ENCODE measurements around the gene SYNGR3. TPM values are rescaled to one million over a fixed set of nuclear protein-coding genes. Genes with fewer than 3 reads are reported as not detected.

The SYNGR3 gene
- total and polyA plus RNA-seq, 12 donors, result 0.15 to 2.5 (median 0.37) TPM; not detected in 2

DNA sequence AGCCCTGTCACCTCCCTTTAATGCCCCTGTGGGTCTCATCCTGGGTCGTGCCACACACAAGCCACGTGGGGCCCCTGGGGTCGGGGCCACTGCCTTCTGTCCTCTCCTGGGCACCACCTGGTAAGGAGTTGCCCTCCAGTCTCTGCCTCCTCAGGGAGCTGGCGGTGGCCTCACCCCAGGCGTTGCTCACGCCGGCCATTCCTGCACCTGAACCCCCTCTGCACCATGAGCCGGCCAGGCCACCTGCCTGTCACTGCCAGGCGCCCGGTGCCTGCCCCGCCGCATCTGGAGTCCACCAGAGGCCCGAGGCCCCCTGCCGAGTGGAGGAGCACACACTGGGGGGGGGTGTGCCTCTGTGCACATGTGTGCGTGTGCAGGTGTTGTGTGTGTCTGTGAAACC is 47.3 kb downstream of the SYNGR3 start:
- TF ChIP-seq, protein P1, sequence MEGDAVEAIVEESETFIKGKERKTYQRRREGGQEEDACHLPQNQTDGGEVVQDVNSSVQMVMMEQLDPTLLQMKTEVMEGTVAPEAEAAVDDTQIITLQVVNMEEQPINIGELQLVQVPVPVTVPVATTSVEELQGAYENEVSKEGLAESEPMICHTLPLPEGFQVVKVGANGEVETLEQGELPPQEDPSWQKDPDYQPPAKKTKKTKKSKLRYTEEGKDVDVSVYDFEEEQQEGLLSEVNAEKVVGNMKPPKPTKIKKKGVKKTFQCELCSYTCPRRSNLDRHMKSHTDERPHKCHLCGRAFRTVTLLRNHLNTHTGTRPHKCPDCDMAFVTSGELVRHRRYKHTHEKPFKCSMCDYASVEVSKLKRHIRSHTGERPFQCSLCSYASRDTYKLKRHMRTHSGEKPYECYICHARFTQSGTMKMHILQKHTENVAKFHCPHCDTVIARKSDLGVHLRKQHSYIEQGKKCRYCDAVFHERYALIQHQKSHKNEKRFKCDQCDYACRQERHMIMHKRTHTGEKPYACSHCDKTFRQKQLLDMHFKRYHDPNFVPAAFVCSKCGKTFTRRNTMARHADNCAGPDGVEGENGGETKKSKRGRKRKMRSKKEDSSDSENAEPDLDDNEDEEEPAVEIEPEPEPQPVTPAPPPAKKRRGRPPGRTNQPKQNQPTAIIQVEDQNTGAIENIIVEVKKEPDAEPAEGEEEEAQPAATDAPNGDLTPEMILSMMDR (IDR thresholded peaks at IDR 0.05), result no peak
- DNase-seq (no peak), ATAC-seq (no peak)
- intact Hi-C loops (cut with DNase I), result loop anchor here in 1 of 10 donors (10.0 kb wide), 1 partner anchor 492 kb away; no protein-coding TSS in a partner anchor
- no peaks in the 10 kb centered on the region for H3K9me3 ChIP-seq
- H3K4me1 ChIP-seq, result peaks cover 57 to 96% (median 93%) of the 10 kb centered on the region in 9 donors
- WGBS, 2 donors, result 76 to 78% methylated on average over 15 of the region's 15 CpGs
- peak overlapping the region in 8 of 10 donors; percentile 52 to 78 (median 63) for H3K4me3 ChIP-seq
- H3K27ac ChIP-seq, result peak overlapping the region; percentile 71 to 96 (median 93)
- no peaks in the 10 kb centered on the region for H3K27me3 ChIP-seq
- peaks cover 0 to 48% (median 11%) of the 10 kb centered on the region in 9 donors for H3K36me3 ChIP-seq

DNA sequence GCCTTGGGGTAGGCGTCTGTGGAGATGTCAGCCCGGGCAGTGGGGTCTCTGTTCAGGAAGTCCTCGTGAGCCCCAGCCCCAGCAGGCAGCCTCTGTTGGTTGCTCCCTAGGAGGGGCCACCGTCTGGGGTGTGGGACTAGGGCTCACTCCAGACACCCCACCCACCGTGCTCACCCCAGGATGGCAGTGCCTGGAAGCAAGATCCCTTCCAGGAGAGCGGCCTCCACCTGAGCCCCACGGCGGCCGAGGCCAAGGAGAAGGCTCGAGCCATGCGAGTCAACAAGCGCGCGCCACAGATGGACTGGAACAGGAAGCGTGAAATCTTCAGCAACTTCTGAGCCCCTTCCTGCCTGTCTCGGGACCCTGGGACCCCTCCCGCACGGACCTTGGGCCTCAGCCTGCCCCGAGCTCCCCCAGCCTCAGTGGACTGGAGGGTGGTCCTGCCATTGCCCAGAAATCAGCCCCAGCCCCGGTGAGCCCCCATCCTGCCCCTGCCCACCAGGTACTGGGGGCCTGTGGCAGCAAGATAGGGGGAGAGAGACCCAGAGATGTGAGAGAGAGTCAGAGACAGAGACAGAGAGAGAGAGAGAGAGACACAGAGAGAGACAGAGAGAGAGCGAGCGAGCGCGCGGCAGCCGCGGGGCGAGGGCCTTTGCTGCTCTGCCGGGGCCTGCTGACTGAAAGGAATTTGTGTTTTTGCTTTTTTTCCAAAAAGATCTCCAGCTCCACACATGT is 48.0 kb downstream of the SYNGR3 start:
- intact Hi-C loops (cut with DNase I), result loop anchor here in 1 of 10 donors (10.0 kb wide), 1 partner anchor 493 kb away; no protein-coding TSS in a partner anchor
- Histone ChIP-seq H3K4me3 (peak overlapping the region in 8 of 10 donors; percentile 52 to 78 (median 63)), H3K27ac (peak overlapping the region; percentile 71 to 96 (median 93)), H3K4me1 (peaks cover 62 to 96% (median 91%) of the 10 kb centered on the region in 9 donors), H3K9me3 (no peaks in the 10 kb centered on the region), H3K36me3 (peaks cover 0 to 48% (median 10%) of the 10 kb centered on the region in 9 donors), H3K27me3 (no peaks in the 10 kb centered on the region)
- TF ChIP-seq, protein P1 (IDR thresholded peaks at IDR 0.05), result no peak
- WGBS, 2 donors, result 63 to 64% methylated on average over 29 of the region's 29 CpGs
- DNase-seq (no peak), ATAC-seq (no peak)

DNA sequence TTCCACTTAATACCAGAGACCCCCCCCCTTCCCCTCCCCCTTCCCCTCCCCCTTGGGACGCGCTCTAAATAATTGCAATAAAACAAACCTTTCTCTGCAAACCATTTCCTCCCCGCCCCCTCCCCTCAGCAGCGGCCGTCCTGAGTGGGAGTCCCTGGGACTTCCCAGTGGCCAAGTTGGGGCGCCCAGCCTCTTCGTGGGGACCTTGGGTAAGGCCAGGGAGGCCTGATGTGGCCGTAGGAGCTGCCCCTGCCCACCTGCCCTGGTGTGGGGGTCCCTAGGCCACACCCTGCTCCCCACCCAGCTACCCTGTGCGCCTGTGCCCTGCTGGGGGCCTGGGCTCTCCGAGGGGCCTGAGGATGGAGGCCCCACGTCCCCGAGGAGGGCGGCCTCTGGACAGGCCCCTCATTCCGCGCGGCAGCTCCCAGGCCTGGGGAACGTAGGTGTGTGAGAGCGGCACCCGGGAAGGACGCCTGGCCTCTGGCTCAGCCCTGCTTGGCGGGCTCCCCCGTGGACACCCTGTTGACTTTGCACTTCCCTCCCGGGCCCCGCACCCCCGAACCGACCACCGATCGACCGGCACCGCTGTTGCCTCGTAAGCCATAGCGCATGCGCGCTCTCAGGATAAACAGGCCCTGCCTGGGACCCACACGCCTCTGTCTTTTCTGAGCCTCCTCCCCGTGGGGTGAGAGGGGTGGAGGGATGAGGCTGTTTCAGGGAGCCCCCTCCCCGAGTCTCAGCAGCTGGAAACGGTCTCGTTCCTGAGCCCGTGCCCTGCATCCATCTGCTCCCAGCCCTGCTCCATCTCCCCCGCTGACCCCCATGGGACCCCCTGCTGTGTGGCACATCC is 48.8 kb downstream of the SYNGR3 start:
- H3K9me3 ChIP-seq, result no peaks in the 10 kb centered on the region
- H3K4me3 ChIP-seq, result peak overlapping the region in 8 of 10 donors; percentile 52 to 78 (median 63)
- DNase-seq (peak in 1 of 2 donors; percentile 66), ATAC-seq (peak in 5 of 8 donors; percentile 5 to 19 (median 11))
- intact Hi-C loops (cut with DNase I), result loop anchor here in 1 of 10 donors (10.0 kb wide), 1 partner anchor 494 kb away; no protein-coding TSS in a partner anchor
- peaks cover 0 to 49% (median 10%) of the 10 kb centered on the region in 9 donors for H3K36me3 ChIP-seq
- 52 to 55% methylated on average over 40 to 41 of the region's 41 CpGs for WGBS, 2 donors
- TF ChIP-seq, protein P1 (IDR thresholded peaks at IDR 0.05), result no peak
- peaks cover 64 to 96% (median 89%) of the 10 kb centered on the region in 9 donors for H3K4me1 ChIP-seq
- H3K27me3 ChIP-seq, result no peaks in the 10 kb centered on the region
- peak overlapping the region; percentile 80 to 96 (median 93) for H3K27ac ChIP-seq
